ENCODE data around the gene STAT5A. TPM values are rescaled to one million over a fixed set of nuclear protein-coding genes. Genes with fewer than 3 reads are reported as not detected.

The STAT5A gene
- total RNA-seq, 1 experiment from 2014 or later, result 6.4 TPM

- H2BK5ac ChIP-seq (ENCODE audit: insufficient read length, low read length), result no peak overlapping the region
- peaks cover 5% of the 10 kb centered on the region for H3K4me1 ChIP-seq (ENCODE audit: insufficient read depth, low read length)
- H3K27ac Mint-ChIP-seq, result peak overlapping the region in 2 of 3 experiments; percentile 23 to 62; a peak in 1 of 7 replicates
- no peak overlapping the region for H2BK15ac ChIP-seq (ENCODE audit: low read depth, low read length)
- H3K79me2 ChIP-seq (ENCODE audit: insufficient read depth, low read length), result no peaks in the 10 kb centered on the region; the same call in 1 of the 2 replicates
- no peak overlapping the region for H3K18ac ChIP-seq (ENCODE audit: insufficient read length, low read depth, low read length)
- H4K5ac ChIP-seq (ENCODE audit: insufficient read length, low read depth, low read length), result no peak overlapping the region
- no peak overlapping the region for H3K4ac ChIP-seq (ENCODE audit: low read depth, low read length)
- H3K4me1 Mint-ChIP-seq, result peaks cover 18 to 29% of the 10 kb centered on the region in 2 experiments
- H3K9ac ChIP-seq (ENCODE audit: extremely low read depth, insufficient read length, low read length), result no peak overlapping the region
- H3K27ac ChIP-seq (ENCODE audit: insufficient read length, low read depth, low read length), result no peak overlapping the region
- DNase-seq, result no peak
- no peak overlapping the region for H2BK12ac ChIP-seq (ENCODE audit: insufficient read length, low read depth, low read length)
- no peaks in the 10 kb centered on the region for H4K20me1 ChIP-seq (ENCODE audit: control insufficient read depth, insufficient read depth, insufficient read length)
- no peak overlapping the region for H3K4me3 Mint-ChIP-seq
- no peaks in the 10 kb centered on the region for H3K9me3 Mint-ChIP-seq
- H3K27me3 Mint-ChIP-seq (ENCODE audit: low read depth), result no peaks in the 10 kb centered on the region; the same call in 1 of the 2 replicates
- no peaks in the 10 kb centered on the region for H3K23me2 ChIP-seq (ENCODE audit: insufficient read length, low read depth, low read length, poor library complexity, severe bottlenecking)
- H3K56ac ChIP-seq (ENCODE audit: insufficient read length, low read depth, low read length), result no peak overlapping the region
- H3K27me3 ChIP-seq (ENCODE audit: insufficient read depth, low read length), result no peaks in the 10 kb centered on the region
- H3K9me3 ChIP-seq (ENCODE audit: control insufficient read depth, low read depth, low read length), result no peaks in the 10 kb centered on the region
- TF ChIP-seq CTCF (conservative IDR thresholded peaks at IDR 0.05), result no peak
- no peak overlapping the region for H3K23ac ChIP-seq (ENCODE audit: insufficient read length, low read depth, low read length)
- no peak overlapping the region for H2AFZ ChIP-seq (ENCODE audit: low read length)
- peaks cover 46 to 63% (median 56%) of the 10 kb centered on the region in 3 experiments for H3K36me3 Mint-ChIP-seq (ENCODE audit: insufficient read depth in 1 of 3, low read depth in 3 of 3)
- H3K79me1 ChIP-seq (ENCODE audit: insufficient read depth, low read depth, low read length, poor library complexity, severe bottlenecking), result no peaks in the 10 kb centered on the region
- H4K91ac ChIP-seq (ENCODE audit: insufficient read length, low read depth, low read length), result no peak overlapping the region
- no peak overlapping the region for H2BK120ac ChIP-seq (ENCODE audit: low read depth, low read length, poor library complexity, severe bottlenecking)
- H2AK5ac ChIP-seq (ENCODE audit: insufficient read length, low read length), result no peak overlapping the region
- no peak overlapping the region for H3K4me2 ChIP-seq (ENCODE audit: insufficient read depth, insufficient read length, low read length)
- no CpG with 5 or more reads among the region's 1 CpG for whole genome bisulfite sequencing (ENCODE audit: extremely low coverage, insufficient read length, low lambda C conversion rate)
- H2BK20ac ChIP-seq (ENCODE audit: low read depth, low read length, poor library complexity, severe bottlenecking), result no peak overlapping the region
- no peak overlapping the region for H3T11ph ChIP-seq (ENCODE audit: low read length)
- H3K14ac ChIP-seq (ENCODE audit: insufficient read depth, low read length), result no peak overlapping the region
- H4K8ac ChIP-seq (replicated peaks; ENCODE audit: insufficient read length, low read depth, low read length), result no peak overlapping the region
These were observed 44.8 kb downstream of the STAT5A start for GRCh38 chr17:42333053-42333452.
